Testis (tissue), 3 donors: ENCODE data around the gene NLRX1. TPM values are rescaled to one million over a fixed set of nuclear protein-coding genes. Genes with fewer than 3 reads are reported as not detected.

Experiments used
- DNase-seq: peaks from one replicate; pipeline ENCODE4 v3.0.0-alpha.2; 2019
- H3K27ac ChIP-seq, 2 donors: fragments of 200-600 bp; sonication (generic); one replicate each; pipeline ENCODE4 v1.5.1; 2019
- H3K27me3 ChIP-seq: fragments of 200-600 bp; sonication (generic); one replicate; pipeline ENCODE4 v1.5.1; 2019
- H3K36me3 ChIP-seq: fragments of 200-600 bp; sonication (generic); one replicate; pipeline ENCODE4 v1.5.1; 2017; ENCODE audit warnings: low read depth; ENCODE audit errors: missing control alignments
- H3K4me1 ChIP-seq: fragments of 200-600 bp; sonication (generic); one replicate; pipeline ENCODE4 v1.5.1; 2019
- H3K4me3 ChIP-seq, 2 donors: fragments of 200-600 bp; sonication (generic); one replicate each; pipeline ENCODE4 v1.5.1; 2017 to 2019
- H3K9me3 ChIP-seq: fragments of 200-600 bp; sonication (generic); one replicate; pipeline ENCODE4 v1.5.1; 2017
- CTCF ChIP-seq, 3 experiments: fragments of 450-650 bp in 2 of 3; fragments of 200-600 bp in 1 of 3; sonication (generic) in 1 of 3; IDR thresholded peaks; one replicate each; pipeline ENCODE4 v1.5.1; 2016 to 2019; ENCODE audit warnings: antibody characterized with exemption in 3 of 3, mild to moderate bottlenecking in 2 of 3, moderate library complexity in 1 of 3
- POLR2A ChIP-seq: fragments of 450-650 bp; IDR thresholded peaks from one replicate; pipeline ENCODE4 v1.6.1; 2017; ENCODE audit warnings: antibody characterized with exemption, mild to moderate bottlenecking, moderate library complexity
- WGBS, 2 donors: methylation state at CpG; one replicate each; pipeline ENCODE4 v1.1.5; 2018; 5-methylcytosine and 5-hydroxymethylcytosine counted together
- intact Hi-C: fragments of 100-400 bp; cut with DNase I; formaldehyde crosslinking; loops from one replicate; pipeline ENCODE4 v1.15.1; 2023; ENCODE audit warnings: low total_unique reads
- polyA plus RNA-seq: library from polyadenylated mRNA; stranded (reverse); fragments of 350-450 nt; fragmentation: Illumina TruSeq; extraction: RNeasy Lipid Tissue Mini Kit (QIAGEN cat#74804); gene quantifications from one replicate; pipeline ENCODE4 v1.2.3, GENCODE V29; 2014; ENCODE audit warnings: low read depth, low replicate concordance; ENCODE audit not compliant: insufficient read depth
- total RNA-seq, 2 donors: library from RNA; depleted of rRNA; stranded (reverse); fragments of >200 nt; gene quantifications; one replicate each; pipeline ENCODE4 v1.2.3, GENCODE V29; 2016

NLRX1 gene
- total and polyA plus RNA-seq, 3 donors from 2014 or later, result 9.4 to 21.4 (median 16.2) TPM

GRCh38 chr11:119185981-119186634, 17.6 kb downstream of the NLRX1 start:
- Histone ChIP-seq H3K4me1 (no peaks in the 10 kb centered on the region), H3K27ac (no peak overlapping the region), H3K27me3 (no peaks in the 10 kb centered on the region), H3K36me3 (no peaks in the 10 kb centered on the region), H3K4me3 (no peak overlapping the region), H3K9me3 (no peaks in the 10 kb centered on the region)
- DNase-seq, result no peak
- intact Hi-C loops, result loop anchor here (10.0 kb wide), 1 partner anchor 91 kb away; a partner anchor contains a TSS
- WGBS, 2 donors, result 50 to 53% methylated on average over 9 to 15 of the region's 15 CpGs
- no peak for TF ChIP-seq POLR2A
- no peak for TF ChIP-seq CTCF (IDR thresholded peaks at IDR 0.05)

GRCh38 chr11:119187123-119187892, 18.8 kb downstream of the NLRX1 start:
- DNase-seq, result no peak
- WGBS, 2 donors, result 73 to 82% methylated on average over 6 to 21 of the region's 21 CpGs
- Histone ChIP-seq H3K27ac (no peak overlapping the region), H3K4me3 (no peak overlapping the region), H3K9me3 (no peaks in the 10 kb centered on the region), H3K27me3 (no peaks in the 10 kb centered on the region), H3K4me1 (no peaks in the 10 kb centered on the region), H3K36me3 (no peaks in the 10 kb centered on the region)
- TF ChIP-seq CTCF (IDR thresholded peaks at IDR 0.05) (no peak), POLR2A (no peak)
- intact Hi-C loops, result loop anchor here (10.0 kb wide), 1 partner anchor 93 kb away; a partner anchor contains a TSS

DNA sequence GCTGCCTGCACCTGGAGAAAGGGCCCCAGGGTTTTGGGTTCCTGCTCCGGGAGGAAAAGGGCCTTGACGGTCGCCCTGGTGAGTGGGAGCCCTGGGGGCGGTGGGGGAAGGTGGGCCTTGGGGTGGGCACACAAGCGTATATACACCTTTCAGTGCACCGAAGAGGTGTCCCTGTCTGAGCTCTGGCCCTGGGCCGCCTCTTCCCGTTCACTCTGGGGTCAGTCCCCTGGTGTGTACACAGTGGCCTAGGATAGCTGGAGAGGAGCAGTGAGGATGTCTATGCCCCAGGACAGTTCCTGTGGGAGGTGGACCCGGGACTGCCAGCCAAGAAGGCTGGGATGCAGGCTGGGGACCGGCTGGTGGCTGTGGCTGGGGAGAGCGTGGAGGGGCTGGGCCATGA, 19.5 kb downstream of the NLRX1 start:
- H3K27me3 ChIP-seq, result no peaks in the 10 kb centered on the region
- H3K4me3 ChIP-seq, result no peak overlapping the region
- no peaks in the 10 kb centered on the region for H3K36me3 ChIP-seq
- no peaks in the 10 kb centered on the region for H3K4me1 ChIP-seq
- 75 to 93% methylated on average over 8 to 11 of the region's 11 CpGs for WGBS, 2 donors
- no peak for DNase-seq
- no peaks in the 10 kb centered on the region for H3K9me3 ChIP-seq
- TF ChIP-seq CTCF (IDR thresholded peaks at IDR 0.05), result no peak
- no peak for TF ChIP-seq POLR2A
- intact Hi-C loops, result loop anchor here (10.0 kb wide), 1 partner anchor 93 kb away; a partner anchor contains a TSS
- no peak overlapping the region for H3K27ac ChIP-seq

DNA sequence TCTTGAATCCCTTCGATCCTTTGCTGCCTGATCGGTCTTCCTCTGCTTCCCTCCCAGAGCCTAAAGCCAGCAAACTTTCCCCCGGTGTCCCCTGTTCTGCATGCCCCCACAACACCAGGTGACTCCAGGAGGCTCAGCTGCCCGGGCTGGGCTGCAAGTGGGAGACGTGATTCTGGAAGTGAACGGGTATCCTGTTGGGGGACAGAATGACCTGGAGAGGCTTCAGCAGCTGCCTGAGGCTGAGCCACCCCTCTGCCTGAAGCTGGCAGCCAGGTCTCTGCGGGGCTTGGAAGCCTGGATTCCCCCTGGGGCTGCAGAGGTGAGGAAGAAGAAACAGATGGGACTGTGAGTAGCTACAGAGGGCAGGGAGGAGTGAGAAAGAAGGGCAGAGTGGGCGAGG, 20.4 kb downstream of the NLRX1 start:
- H3K27ac ChIP-seq, result no peak overlapping the region
- no peak for DNase-seq
- no peaks in the 10 kb centered on the region for H3K4me1 ChIP-seq
- no peaks in the 10 kb centered on the region for H3K36me3 ChIP-seq
- intact Hi-C loops, result loop anchor here (10.0 kb wide), 1 partner anchor 94 kb away; a partner anchor contains a TSS
- WGBS, 2 donors, result 88 to 91% methylated on average over 6 to 8 of the region's 8 CpGs
- H3K27me3 ChIP-seq, result no peaks in the 10 kb centered on the region
- no peak overlapping the region for H3K4me3 ChIP-seq
- TF ChIP-seq CTCF (IDR thresholded peaks at IDR 0.05), result no peak
- TF ChIP-seq POLR2A, result no peak
- H3K9me3 ChIP-seq, result no peaks in the 10 kb centered on the region
